Endothelial cell of umbilical vein (primary cell): ENCODE measurements around the gene WDR76.

Source experiments
- CTCF ChIP-seq, 2 donors: IDR thresholded peaks; 1 replicate in 1 of 2; 2 replicates in 1 of 2; pipeline ENCODE4 v1.5.1; 2011; ENCODE audit warnings: low read length in 2 of 2, mild to moderate bottlenecking in 2 of 2, moderate library complexity in 2 of 2, control low read depth in 1 of 2, inconsistent platforms in 1 of 2, low read depth in 1 of 2; ENCODE audit not compliant: insufficient read depth in 1 of 2; ENCODE audit errors: extremely low read depth in 1 of 2
- EZH2 ChIP-seq: IDR thresholded peaks from 2 replicates; pipeline ENCODE4 v1.6.1; 2012; ENCODE audit warnings: borderline replicate concordance, low read depth, mild to moderate bottlenecking, moderate library complexity, low read length, inconsistent platforms; ENCODE audit not compliant: severe bottlenecking
- POLR2A ChIP-seq: IDR thresholded peaks from 2 replicates; pipeline ENCODE4 v1.6.1; 2012; ENCODE audit warnings: low read depth, mild to moderate bottlenecking, control low read depth, low read length
- POLR2AphosphoS5 ChIP-seq: IDR thresholded peaks from 2 replicates; pipeline ENCODE4 v1.6.1; 2012; ENCODE audit warnings: low read depth, mild to moderate bottlenecking, control low read depth, low read length, moderate library complexity; ENCODE audit not compliant: insufficient read depth

GRCh38 chr15:43915631-43916325, 89.0 kb downstream of the WDR76 start:
- TF ChIP-seq CTCF (IDR thresholded peaks at IDR 0.05; ENCODE audit: extremely low read depth in 1 of 2, insufficient read depth in 1 of 2, low read depth in 1 of 2, low read length in 2 of 2) (no peak), POLR2AphosphoS5 (no peak), EZH2 (no peak), POLR2A (no peak)
